ENCODE data around the gene VWA3B. TPM values are rescaled to one million over a fixed set of nuclear protein-coding genes. Genes with fewer than 3 reads are reported as not detected.

The VWA3B gene
- total RNA-seq, 3 donors from 2014 or later = not detected

- H3K36me3 Mint-ChIP-seq (ENCODE audit: insufficient read depth) = no peaks in the 10 kb centered on the region
- H3K4me1 Mint-ChIP-seq (ENCODE audit: low read depth) = no peaks in the 10 kb centered on the region
- no peak for DNase-seq
- no peak for ATAC-seq
- no peak overlapping the region for H3K4me3 Mint-ChIP-seq
- peaks cover 44% of the 10 kb centered on the region for H3K27me3 Mint-ChIP-seq (ENCODE audit: low read depth)
- H3K9me3 Mint-ChIP-seq = no peaks in the 10 kb centered on the region
These were observed 194.6 kb downstream of the VWA3B start for GRCh38 chr2:98281607-98282006.

DNA sequence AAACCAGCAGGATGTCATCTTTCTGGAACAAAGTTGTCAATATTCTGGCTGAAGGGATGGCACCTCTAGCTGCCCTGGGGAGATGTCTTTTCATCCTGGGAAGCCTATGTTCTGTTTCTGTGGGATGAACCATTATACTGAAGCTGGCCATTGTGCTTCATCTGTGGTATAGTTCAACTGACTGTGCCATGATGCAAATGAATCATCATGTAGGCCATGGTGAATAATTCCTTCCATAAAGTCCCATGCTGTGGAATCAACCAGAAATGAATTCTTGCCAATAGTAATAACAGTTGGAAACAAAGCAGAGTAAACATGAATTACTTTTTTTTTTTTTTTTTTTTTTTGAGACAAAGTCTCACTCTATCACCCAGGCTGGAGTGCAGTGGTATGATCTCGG, 195.1 kb downstream of the VWA3B start:
- DNase-seq (no peak), ATAC-seq (no peak)
- no peaks in the 10 kb centered on the region for H3K4me1 Mint-ChIP-seq (ENCODE audit: low read depth)
- peaks cover 48% of the 10 kb centered on the region for H3K27me3 Mint-ChIP-seq (ENCODE audit: low read depth)
- H3K4me3 Mint-ChIP-seq = no peak overlapping the region
- H3K36me3 Mint-ChIP-seq (ENCODE audit: insufficient read depth) = no peaks in the 10 kb centered on the region
- H3K9me3 Mint-ChIP-seq = no peaks in the 10 kb centered on the region

- H3K4me1 Mint-ChIP-seq (ENCODE audit: low read depth) = no peaks in the 10 kb centered on the region
- ATAC-seq = no peak
These were observed 206.1 kb downstream of the VWA3B start for GRCh38 chr2:98293030-98293429.

DNA sequence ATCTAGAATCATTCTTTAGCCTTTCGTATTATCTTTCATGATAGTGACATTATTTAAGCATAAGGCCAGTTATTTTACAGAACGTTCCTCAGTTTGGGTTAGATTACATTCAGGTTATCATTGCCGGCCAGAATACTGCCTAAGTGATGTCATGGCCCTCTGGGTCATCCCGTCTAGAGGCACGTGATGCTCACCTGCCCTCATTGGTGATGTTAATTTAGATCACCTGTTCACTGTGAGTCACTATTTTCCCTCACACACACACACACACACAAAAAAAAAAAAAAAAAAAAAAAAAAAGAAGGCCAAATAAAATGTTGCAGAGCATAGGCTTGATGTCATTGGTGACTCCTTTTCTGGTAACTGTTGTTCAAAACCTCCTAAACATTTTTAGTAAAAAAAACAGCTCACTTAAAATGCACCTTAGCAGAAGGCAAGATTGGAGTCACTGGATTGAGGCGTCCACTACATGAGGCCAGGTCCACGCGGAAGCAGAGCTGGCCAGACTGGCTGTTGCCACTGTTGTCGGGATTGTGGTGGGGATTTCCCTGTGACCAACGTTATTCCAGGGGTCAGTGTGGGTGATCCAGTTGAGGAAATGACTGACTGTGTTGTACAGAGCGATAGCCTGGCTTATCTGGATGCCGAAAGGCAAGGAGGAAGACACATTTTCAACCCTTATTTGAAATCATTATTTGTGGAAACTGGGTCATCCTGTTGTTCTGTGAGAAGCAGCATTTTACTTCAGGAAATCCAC, 207.1 kb downstream of the VWA3B start:
- ATAC-seq = no peak
- DNase-seq = no peak
- Mint-ChIP-seq H3K36me3 (ENCODE audit: insufficient read depth) (no peaks in the 10 kb centered on the region), H3K9me3 (peaks cover 6% of the 10 kb centered on the region), H3K4me1 (ENCODE audit: low read depth) (no peaks in the 10 kb centered on the region), H3K27me3 (ENCODE audit: low read depth) (peaks cover 42% of the 10 kb centered on the region), H3K4me3 (no peak overlapping the region)

More at GRCh38 chr2:98293030-98293429, 206.1 kb downstream of the VWA3B start:
- Mint-ChIP-seq H3K9me3 (peaks cover 6% of the 10 kb centered on the region), H3K36me3 (ENCODE audit: insufficient read depth) (no peaks in the 10 kb centered on the region), H3K4me3 (no peak overlapping the region), H3K27me3 (ENCODE audit: low read depth) (peaks cover 38% of the 10 kb centered on the region)
- no peak for DNase-seq

GRCh38 chr2:98294711-98295110, 207.7 kb downstream of the VWA3B start:
- Mint-ChIP-seq H3K27me3 (ENCODE audit: low read depth) (peaks cover 40% of the 10 kb centered on the region), H3K4me3 (no peak overlapping the region), H3K36me3 (ENCODE audit: insufficient read depth) (no peaks in the 10 kb centered on the region), H3K9me3 (peaks cover 4% of the 10 kb centered on the region), H3K4me1 (ENCODE audit: low read depth) (no peaks in the 10 kb centered on the region)
- ATAC-seq (no peak), DNase-seq (no peak)

GRCh38 chr2:98295275-98295674, 208.3 kb downstream of the VWA3B start:
- Mint-ChIP-seq H3K4me3 (no peak overlapping the region), H3K36me3 (ENCODE audit: insufficient read depth) (no peaks in the 10 kb centered on the region), H3K9me3 (no peaks in the 10 kb centered on the region), H3K4me1 (ENCODE audit: low read depth) (no peaks in the 10 kb centered on the region), H3K27me3 (ENCODE audit: low read depth) (peaks cover 36% of the 10 kb centered on the region)
- no peak for ATAC-seq
- no peak for DNase-seq

DNA sequence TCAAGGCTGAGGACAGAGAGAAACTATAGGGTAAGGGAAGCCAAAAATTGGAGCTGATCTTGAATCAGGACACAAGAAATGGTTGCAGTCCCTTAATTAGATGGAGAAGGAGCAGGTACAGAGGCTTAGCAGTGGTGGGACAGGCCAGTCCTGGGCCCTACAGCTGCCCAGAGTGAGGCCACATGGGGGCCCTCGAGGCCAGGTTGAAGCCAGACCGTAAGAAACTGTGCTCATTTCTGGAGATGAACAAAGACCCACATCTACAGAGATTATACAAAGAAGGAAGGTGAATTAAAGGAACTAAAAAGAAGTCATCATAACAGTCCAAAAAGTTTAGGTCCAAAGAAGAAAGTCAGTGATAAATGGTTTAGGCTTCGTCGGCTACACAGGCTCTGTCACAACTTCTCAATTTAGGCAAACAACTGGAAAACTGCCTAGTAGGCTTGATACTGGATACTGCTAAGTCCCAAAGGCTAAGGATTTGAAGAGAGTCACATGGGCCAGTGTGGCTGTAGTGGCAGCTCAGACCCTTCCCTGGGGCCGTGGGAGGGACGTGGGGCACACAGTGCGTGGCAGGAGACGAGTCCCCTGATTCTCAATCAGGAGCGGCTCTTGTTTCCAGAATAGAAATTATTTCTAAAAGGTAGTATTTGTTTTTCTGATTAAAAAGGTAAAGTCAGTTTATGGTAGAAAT, 208.9 kb downstream of the VWA3B start:
- no peak for DNase-seq
- Mint-ChIP-seq H3K36me3 (ENCODE audit: insufficient read depth) (no peaks in the 10 kb centered on the region), H3K9me3 (no peaks in the 10 kb centered on the region), H3K27me3 (ENCODE audit: low read depth) (peaks cover 34% of the 10 kb centered on the region), H3K4me3 (no peak overlapping the region), H3K4me1 (ENCODE audit: low read depth) (no peaks in the 10 kb centered on the region)
- ATAC-seq = no peak

GRCh38 chr2:98296440-98296839, 209.5 kb downstream of the VWA3B start:
- ATAC-seq = no peak
- DNase-seq = no peak
- Mint-ChIP-seq H3K4me1 (ENCODE audit: low read depth) (no peaks in the 10 kb centered on the region), H3K4me3 (no peak overlapping the region), H3K9me3 (no peaks in the 10 kb centered on the region), H3K36me3 (ENCODE audit: insufficient read depth) (no peaks in the 10 kb centered on the region), H3K27me3 (ENCODE audit: low read depth) (peaks cover 29% of the 10 kb centered on the region)

- peaks cover 31% of the 10 kb centered on the region for H3K27me3 Mint-ChIP-seq (ENCODE audit: low read depth)
- H3K4me1 Mint-ChIP-seq (ENCODE audit: low read depth) = no peaks in the 10 kb centered on the region
- H3K36me3 Mint-ChIP-seq (ENCODE audit: insufficient read depth) = no peaks in the 10 kb centered on the region
- no peak overlapping the region for H3K4me3 Mint-ChIP-seq
- DNase-seq = no peak
- H3K9me3 Mint-ChIP-seq = no peaks in the 10 kb centered on the region
- ATAC-seq = no peak
These were observed 211.1 kb downstream of the VWA3B start for GRCh38 chr2:98297817-98298682.

DNA sequence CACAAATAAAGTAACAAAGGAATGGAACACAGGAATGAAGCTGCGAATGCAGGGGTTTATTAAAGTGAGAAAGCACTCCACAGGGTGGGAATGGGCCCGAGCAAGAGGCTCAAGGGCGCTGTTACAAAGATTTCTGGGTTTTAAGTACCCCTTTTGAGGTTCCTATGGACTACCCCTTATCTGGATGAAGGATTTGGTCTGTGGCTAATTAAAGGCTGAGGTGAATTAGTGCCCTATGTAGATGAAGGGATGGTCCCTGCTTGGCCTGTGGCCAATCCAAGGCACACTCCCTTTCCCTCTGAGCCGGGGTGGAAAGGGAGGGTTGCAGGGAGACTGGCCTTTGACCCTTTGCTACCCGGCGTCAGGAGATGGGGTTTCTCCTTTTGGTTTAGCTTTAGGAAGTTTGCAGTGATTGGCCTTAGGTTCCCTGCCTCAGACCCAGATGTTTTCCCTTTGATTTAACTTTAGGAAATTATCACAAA, 211.8 kb downstream of the VWA3B start:
- no peak for DNase-seq
- H3K9me3 Mint-ChIP-seq = no peaks in the 10 kb centered on the region
- ATAC-seq = no peak
- H3K36me3 Mint-ChIP-seq (ENCODE audit: insufficient read depth) = no peaks in the 10 kb centered on the region
- peaks cover 31% of the 10 kb centered on the region for H3K27me3 Mint-ChIP-seq (ENCODE audit: low read depth)
- no peak overlapping the region for H3K4me3 Mint-ChIP-seq
- no peaks in the 10 kb centered on the region for H3K4me1 Mint-ChIP-seq (ENCODE audit: low read depth)

DNA sequence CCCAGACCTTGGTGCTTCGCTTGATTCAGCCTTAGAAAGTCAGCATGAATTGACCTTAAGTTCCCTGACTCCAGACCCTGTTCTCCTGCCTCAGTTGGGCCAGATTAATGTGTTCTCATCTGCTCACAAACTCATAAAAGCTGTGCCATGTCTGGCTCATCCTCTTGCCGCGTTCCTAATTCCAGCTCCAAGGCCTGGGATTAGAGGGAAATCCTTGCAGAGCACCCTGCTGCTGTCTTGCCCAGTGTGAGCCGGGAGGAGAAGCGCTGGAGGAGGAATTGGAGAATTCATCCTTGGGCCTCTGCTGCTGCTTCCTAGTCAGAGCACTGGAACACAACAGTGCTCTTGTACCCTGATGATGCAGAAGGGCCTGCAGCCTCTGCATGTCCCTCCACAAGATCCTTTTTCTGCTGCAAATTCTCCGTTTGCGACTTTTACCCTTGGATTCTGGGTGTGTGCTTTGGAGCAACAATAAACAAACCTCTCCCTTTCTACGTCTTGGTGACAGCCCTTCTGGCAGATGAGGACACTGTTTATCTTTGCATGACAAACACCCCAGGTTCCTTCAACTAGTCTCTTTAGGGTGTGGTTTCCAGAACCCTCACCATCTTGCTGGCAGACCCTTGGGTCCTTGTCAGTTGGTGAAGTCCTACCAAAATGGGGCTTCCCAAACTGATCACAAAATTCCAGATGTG, 212.4 kb downstream of the VWA3B start:
- Mint-ChIP-seq H3K9me3 (no peaks in the 10 kb centered on the region), H3K27me3 (ENCODE audit: low read depth) (peaks cover 31% of the 10 kb centered on the region), H3K36me3 (ENCODE audit: insufficient read depth) (no peaks in the 10 kb centered on the region), H3K4me1 (ENCODE audit: low read depth) (no peaks in the 10 kb centered on the region), H3K4me3 (no peak overlapping the region)
- no peak for DNase-seq
- no peak for ATAC-seq

- no peak for DNase-seq
- ATAC-seq = no peak
- Mint-ChIP-seq H3K4me1 (ENCODE audit: low read depth) (no peaks in the 10 kb centered on the region), H3K36me3 (ENCODE audit: insufficient read depth) (no peaks in the 10 kb centered on the region), H3K9me3 (no peaks in the 10 kb centered on the region), H3K4me3 (no peak overlapping the region), H3K27me3 (ENCODE audit: low read depth) (peaks cover 32% of the 10 kb centered on the region)
These were observed 213.3 kb downstream of the VWA3B start for GRCh38 chr2:98300141-98300874.

- H3K36me3 Mint-ChIP-seq (ENCODE audit: insufficient read depth) = no peaks in the 10 kb centered on the region
- H3K9me3 Mint-ChIP-seq = no peaks in the 10 kb centered on the region
- no peak overlapping the region for H3K4me3 Mint-ChIP-seq
- ATAC-seq (no peak), DNase-seq (no peak)
- peaks cover 33% of the 10 kb centered on the region for H3K27me3 Mint-ChIP-seq (ENCODE audit: low read depth)
- H3K4me1 Mint-ChIP-seq (ENCODE audit: low read depth) = no peaks in the 10 kb centered on the region
These were observed 214.5 kb downstream of the VWA3B start for GRCh38 chr2:98301469-98301868.
